HTERT RPE-1 (cell line): Measurements from ENCODE around the gene ANTXR2.
"Not testable (repeated sequence)": the region's sequence is repeated elsewhere in the genome, so short reads cannot be mapped to it uniquely, and the experiment has no call there.

Experiments
- in situ Hi-C: fragments of 300-500 bp; cut with MboI; formaldehyde crosslinking; loops from 4 replicates; pipeline ENCODE4 v1.14.3; 2020; ENCODE audit warnings: low sequenced_read_pairs

ANTXR2 gene

GRCh38 chr4:80072744-80073472 is at the start of gene ANTXR2:
TSS of gene ANTXR2 (minus strand) at chr4:80073229. CDS start at chr4:80072560, 669 bp downstream.
- in situ Hi-C loops: no loop called here

- in situ Hi-C loops: not testable (repeated sequence)
These were observed 48.8 kb upstream of the ANTXR2 start for GRCh38 chr4:80121815-80122214.

GRCh38 chr4:80119620-80120019 is 46.6 kb upstream of the ANTXR2 start:
- in situ Hi-C loops: not testable (repeated sequence)

GRCh38 chr4:80116516-80116915 is 43.5 kb upstream of the ANTXR2 start:
- in situ Hi-C loops: no loop called here

- in situ Hi-C loops: no loop called here
These were observed 42.5 kb upstream of the ANTXR2 start for GRCh38 chr4:80115368-80116181.

- in situ Hi-C loops: no loop called here
These were observed 41.8 kb upstream of the ANTXR2 start for GRCh38 chr4:80114732-80115265.

- in situ Hi-C loops: no loop called here
These were observed 40.6 kb upstream of the ANTXR2 start for GRCh38 chr4:80113615-80114014.

- in situ Hi-C loops: no loop called here
These were observed 39.2 kb upstream of the ANTXR2 start for GRCh38 chr4:80112236-80112635.

- in situ Hi-C loops: no loop called here
These were observed 38.2 kb upstream of the ANTXR2 start for GRCh38 chr4:80111276-80111675.

- in situ Hi-C loops: no loop called here
These were observed 34.3 kb upstream of the ANTXR2 start for GRCh38 chr4:80107374-80107773.

- in situ Hi-C loops: no loop called here
These were observed 31.9 kb upstream of the ANTXR2 start for GRCh38 chr4:80104927-80105326.

GRCh38 chr4:80103629-80104028 is 30.6 kb upstream of the ANTXR2 start:
- in situ Hi-C loops: no loop called here

GRCh38 chr4:80101792-80102116 is 28.7 kb upstream of the ANTXR2 start:
- in situ Hi-C loops: no loop called here

- in situ Hi-C loops: no loop called here
These were observed 28.2 kb upstream of the ANTXR2 start for GRCh38 chr4:80101071-80101791.

GRCh38 chr4:80099671-80100070 is 26.6 kb upstream of the ANTXR2 start:
- in situ Hi-C loops: no loop called here

- in situ Hi-C loops: no loop called here
These were observed 25.6 kb upstream of the ANTXR2 start for GRCh38 chr4:80098635-80099034.

GRCh38 chr4:80097400-80098177 is 24.6 kb upstream of the ANTXR2 start:
- in situ Hi-C loops: no loop called here

GRCh38 chr4:80096175-80096850 is 23.3 kb upstream of the ANTXR2 start:
- in situ Hi-C loops: no loop called here

- in situ Hi-C loops: no loop called here
These were observed 21.2 kb upstream of the ANTXR2 start for GRCh38 chr4:80094191-80094590.

- in situ Hi-C loops: no loop called here
These were observed 20.5 kb upstream of the ANTXR2 start for GRCh38 chr4:80093563-80093962.
